Measurements from ENCODE around the gene ADIPOR2. TPM values are rescaled to one million over a fixed set of nuclear protein-coding genes. Genes with fewer than 3 reads are reported as not detected.

ADIPOR2 gene
- total RNA-seq, 2 donors from 2014 or later, result 19.7 to 23.3 TPM

DNA sequence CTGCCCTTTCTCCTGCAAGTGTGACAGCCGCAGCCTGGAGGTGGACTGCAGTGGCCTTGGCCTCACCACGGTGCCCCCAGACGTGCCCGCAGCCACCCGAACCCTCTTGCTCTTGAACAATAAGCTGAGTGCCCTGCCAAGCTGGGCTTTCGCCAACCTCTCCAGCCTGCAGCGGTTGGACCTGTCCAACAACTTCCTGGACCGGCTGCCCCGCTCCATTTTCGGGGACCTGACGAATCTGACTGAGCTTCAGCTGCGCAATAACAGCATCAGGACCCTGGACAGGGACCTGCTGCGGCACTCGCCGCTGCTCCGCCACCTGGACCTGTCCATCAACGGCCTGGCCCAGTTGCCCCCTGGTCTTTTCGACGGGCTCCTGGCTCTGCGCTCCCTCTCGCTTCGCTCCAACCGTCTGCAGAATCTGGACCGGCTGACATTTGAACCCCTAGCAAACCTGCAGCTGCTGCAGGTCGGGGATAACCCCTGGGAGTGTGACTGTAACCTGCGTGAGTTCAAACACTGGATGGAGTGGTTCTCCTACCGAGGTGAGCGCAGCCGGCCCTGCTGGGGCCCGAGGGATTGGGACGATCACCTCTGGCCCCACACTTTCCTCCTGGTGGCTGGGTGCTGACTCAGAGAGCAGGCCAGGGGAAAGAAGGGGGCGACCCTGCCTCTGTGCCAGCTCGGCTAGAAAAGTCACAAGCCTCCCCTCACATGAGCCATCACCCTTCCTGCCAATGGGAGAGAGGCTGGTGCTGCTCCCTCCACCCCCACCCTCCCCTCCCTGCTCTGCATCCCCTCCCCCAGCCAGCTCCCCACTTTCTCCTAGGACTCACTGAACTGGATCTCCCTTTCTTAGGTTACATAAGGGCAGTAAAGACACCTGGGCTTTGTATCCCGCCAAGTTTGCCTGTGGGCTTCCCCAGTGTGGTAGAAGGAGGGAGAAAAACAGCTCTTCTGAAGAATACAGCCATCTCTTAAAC lies 140.4 kb downstream of the ADIPOR2 start:
- TF ChIP-seq, protein P1, sequence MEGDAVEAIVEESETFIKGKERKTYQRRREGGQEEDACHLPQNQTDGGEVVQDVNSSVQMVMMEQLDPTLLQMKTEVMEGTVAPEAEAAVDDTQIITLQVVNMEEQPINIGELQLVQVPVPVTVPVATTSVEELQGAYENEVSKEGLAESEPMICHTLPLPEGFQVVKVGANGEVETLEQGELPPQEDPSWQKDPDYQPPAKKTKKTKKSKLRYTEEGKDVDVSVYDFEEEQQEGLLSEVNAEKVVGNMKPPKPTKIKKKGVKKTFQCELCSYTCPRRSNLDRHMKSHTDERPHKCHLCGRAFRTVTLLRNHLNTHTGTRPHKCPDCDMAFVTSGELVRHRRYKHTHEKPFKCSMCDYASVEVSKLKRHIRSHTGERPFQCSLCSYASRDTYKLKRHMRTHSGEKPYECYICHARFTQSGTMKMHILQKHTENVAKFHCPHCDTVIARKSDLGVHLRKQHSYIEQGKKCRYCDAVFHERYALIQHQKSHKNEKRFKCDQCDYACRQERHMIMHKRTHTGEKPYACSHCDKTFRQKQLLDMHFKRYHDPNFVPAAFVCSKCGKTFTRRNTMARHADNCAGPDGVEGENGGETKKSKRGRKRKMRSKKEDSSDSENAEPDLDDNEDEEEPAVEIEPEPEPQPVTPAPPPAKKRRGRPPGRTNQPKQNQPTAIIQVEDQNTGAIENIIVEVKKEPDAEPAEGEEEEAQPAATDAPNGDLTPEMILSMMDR (IDR thresholded peaks at IDR 0.05), result no peak
- Histone ChIP-seq H3K27ac (no peak overlapping the region), H3K4me1 (peaks cover 0 to 3% of the 10 kb centered on the region in 2 donors), H3K36me3 (no peaks in the 10 kb centered on the region), H3K9me3 (no peaks in the 10 kb centered on the region), H3K27me3 (no peaks in the 10 kb centered on the region), H3K4me3 (no peak overlapping the region)
- DNase-seq (ENCODE audit: low spot score), result no peak

DNA sequence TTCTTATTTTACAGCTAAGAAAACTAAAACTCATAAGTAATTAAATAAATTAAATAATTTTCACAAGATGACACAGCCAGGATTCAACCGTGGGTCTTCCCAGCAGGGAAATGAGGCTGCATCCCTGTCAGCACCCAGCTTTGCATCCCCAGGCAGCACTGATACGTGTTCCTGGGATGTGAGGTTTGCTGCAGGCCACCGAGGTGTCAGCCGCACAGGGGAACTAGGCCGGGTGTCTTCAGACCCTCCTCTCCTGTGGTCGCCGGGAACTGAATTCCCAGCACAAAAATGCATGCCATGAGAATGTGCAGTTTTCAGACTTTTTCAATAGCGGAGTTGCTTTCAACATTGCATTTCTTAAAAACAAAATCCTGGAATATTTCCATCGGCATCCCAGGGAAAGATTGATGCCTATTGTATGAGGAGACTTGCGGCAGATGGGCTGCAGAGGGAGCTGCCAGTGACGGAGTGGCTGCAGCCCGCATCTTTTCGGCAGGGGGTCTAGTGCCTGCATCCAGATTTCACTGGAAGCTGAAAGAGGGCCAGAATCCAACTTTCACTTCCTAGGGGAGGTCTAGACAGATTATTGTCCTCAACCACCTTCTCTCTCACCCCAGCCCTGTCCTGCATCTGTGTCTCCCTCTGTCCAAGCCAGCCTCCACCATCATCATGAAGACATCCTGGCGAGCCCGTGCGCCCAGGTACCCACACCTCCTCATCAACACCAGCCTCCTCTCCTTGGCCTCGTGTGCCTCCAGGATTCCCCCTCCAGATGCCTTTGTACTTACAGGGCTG lies 142.1 kb downstream of the ADIPOR2 start:
- TF ChIP-seq, protein P1 (IDR thresholded peaks at IDR 0.05), result no peak
- Histone ChIP-seq H3K4me3 (no peak overlapping the region), H3K4me1 (peaks cover 0 to 3% of the 10 kb centered on the region in 2 donors), H3K27ac (no peak overlapping the region), H3K36me3 (no peaks in the 10 kb centered on the region), H3K9me3 (no peaks in the 10 kb centered on the region), H3K27me3 (no peaks in the 10 kb centered on the region)
- no peak for DNase-seq (ENCODE audit: low spot score)

DNA sequence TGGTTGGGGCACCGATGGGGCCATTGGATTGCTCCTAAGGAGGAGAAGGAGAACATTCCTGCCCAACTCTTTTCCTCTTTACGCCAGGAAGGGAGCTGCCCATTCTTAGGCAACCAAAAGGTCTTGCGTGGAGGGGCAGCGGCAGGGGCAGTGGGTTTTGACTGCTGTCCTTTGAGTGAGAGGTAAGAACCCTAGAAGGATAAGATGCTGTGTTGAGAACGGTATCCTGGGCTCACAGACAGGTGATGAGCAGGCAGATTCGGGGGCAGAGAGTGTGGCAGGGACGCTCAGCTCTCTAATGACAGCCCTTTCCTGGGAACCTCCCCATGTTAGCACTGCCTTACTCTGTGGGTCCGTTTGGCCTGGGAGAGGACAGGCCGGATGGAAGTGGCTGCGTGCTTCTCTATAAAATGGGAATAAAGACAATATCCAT lies 142.7 kb downstream of the ADIPOR2 start:
- no peak overlapping the region for H3K4me3 ChIP-seq
- peaks cover 0 to 3% of the 10 kb centered on the region in 2 donors for H3K4me1 ChIP-seq
- H3K27me3 ChIP-seq, result no peaks in the 10 kb centered on the region
- H3K9me3 ChIP-seq, result no peaks in the 10 kb centered on the region
- H3K36me3 ChIP-seq, result no peaks in the 10 kb centered on the region
- TF ChIP-seq, protein P1 (IDR thresholded peaks at IDR 0.05), result no peak
- H3K27ac ChIP-seq, result no peak overlapping the region
- DNase-seq (ENCODE audit: low spot score), result no peak

DNA sequence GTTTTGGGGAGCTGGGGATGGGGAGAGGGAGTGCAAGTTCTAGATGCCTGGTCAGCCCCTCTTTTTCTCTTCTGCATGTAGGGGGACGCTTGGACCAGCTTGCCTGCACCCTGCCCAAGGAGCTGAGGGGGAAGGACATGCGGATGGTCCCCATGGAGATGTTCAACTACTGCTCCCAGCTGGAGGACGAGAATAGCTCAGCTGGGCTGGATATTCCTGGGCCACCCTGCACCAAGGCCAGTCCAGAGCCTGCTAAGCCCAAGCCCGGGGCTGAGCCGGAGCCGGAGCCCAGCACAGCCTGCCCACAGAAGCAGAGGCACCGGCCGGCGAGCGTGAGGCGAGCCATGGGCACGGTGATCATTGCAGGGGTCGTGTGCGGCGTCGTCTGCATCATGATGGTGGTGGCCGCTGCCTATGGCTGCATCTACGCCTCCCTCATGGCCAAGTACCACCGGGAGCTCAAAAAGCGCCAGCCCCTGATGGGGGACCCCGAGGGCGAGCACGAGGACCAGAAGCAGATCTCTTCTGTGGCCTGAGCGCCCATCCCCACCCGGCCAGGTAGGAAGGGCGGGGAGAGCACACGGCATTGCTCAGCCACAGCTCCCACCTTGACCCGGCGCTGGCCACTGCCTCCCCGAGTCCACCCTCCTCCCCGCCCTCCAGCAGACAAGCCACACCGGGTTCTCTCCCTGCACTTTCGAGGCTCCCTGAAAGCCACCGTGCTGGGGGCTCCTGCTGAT lies 143.5 kb downstream of the ADIPOR2 start:
- Histone ChIP-seq H3K9me3 (no peaks in the 10 kb centered on the region), H3K36me3 (no peaks in the 10 kb centered on the region), H3K27me3 (no peaks in the 10 kb centered on the region), H3K4me3 (no peak overlapping the region), H3K4me1 (peaks cover 0 to 3% of the 10 kb centered on the region in 2 donors), H3K27ac (no peak overlapping the region)
- TF ChIP-seq, protein P1 (IDR thresholded peaks at IDR 0.05), result no peak
- no peak for DNase-seq (ENCODE audit: low spot score)
